ENCODE results near the gene GPR158.

GRCh38 chr10:25561758-25562157, 387.0 kb downstream of the GPR158 start:
- TF ChIP-seq EZH2phosphoT487 (IDR thresholded peaks at IDR 0.05; ENCODE audit: insufficient read depth, low read depth): no peak
- TF ChIP-seq EZH2 (IDR thresholded peaks at IDR 0.05; ENCODE audit: insufficient read depth, poor library complexity, severe bottlenecking): no peak

Data from GM23248 (cell line).